ENCODE measurements around the gene CYCS. TPM values are rescaled to one million over a fixed set of nuclear protein-coding genes. Genes with fewer than 3 reads are reported as not detected.

The CYCS gene
- total RNA-seq, 4 donors from 2014 or later, result 15.6 to 52.9 (median 34.9) TPM

- no peak for TF ChIP-seq CTCF (IDR thresholded peaks at IDR 0.05)
- no peak for TF ChIP-seq POLR2A (IDR thresholded peaks at IDR 0.05)
- 90 to 92% methylated on average over 4 of the region's 4 CpGs for WGBS, 2 donors
- DNase-seq (ENCODE audit: low spot score in 2 of 2), result no peak
- H3K4me3 ChIP-seq (ENCODE audit: low read depth, poor library complexity, severe bottlenecking), result no peak overlapping the region
- intact Hi-C loops (cut with DNase I; ENCODE audit: low total_unique reads), result no loop called here
Observed at GRCh38 chr7:25077096-25077495, 48.0 kb downstream of the CYCS start.

GRCh38 chr7:25075459-25075858 is 49.6 kb downstream of the CYCS start:
- intact Hi-C loops (cut with DNase I; ENCODE audit: low total_unique reads), result no loop called here
- 77% methylated on average over 8 of the region's 8 CpGs for WGBS, 2 donors

GRCh38 chr7:25073451-25073850 is 51.6 kb downstream of the CYCS start:
- no peak overlapping the region for H3K4me3 ChIP-seq (ENCODE audit: low read depth, poor library complexity, severe bottlenecking)
- DNase-seq (ENCODE audit: low spot score in 2 of 2), result no peak
- TF ChIP-seq POLR2A (IDR thresholded peaks at IDR 0.05) (no peak), CTCF (IDR thresholded peaks at IDR 0.05) (no peak)
- 27 to 38% methylated on average over 2 of the region's 2 CpGs for WGBS, 2 donors
- intact Hi-C loops (cut with DNase I; ENCODE audit: low total_unique reads), result loop anchor here (5.0 kb wide), 1 partner anchor 256 kb away; no protein-coding TSS in a partner anchor

More at GRCh38 chr7:25075459-25075858, 49.6 kb downstream of the CYCS start:
- DNase-seq (ENCODE audit: low spot score in 2 of 2), result no peak
- no peak overlapping the region for H3K4me3 ChIP-seq (ENCODE audit: low read depth, poor library complexity, severe bottlenecking)
- TF ChIP-seq POLR2A (IDR thresholded peaks at IDR 0.05), result no peak
- no peak for TF ChIP-seq CTCF (IDR thresholded peaks at IDR 0.05)

Other genes with a start within 250 kb of the CYCS start
- gene OSBPL3, start 145.1 kb downstream of the CYCS start, total RNA-seq, result 10 to 100 TPM; 21.9 to 40.3 (median 23.7) TPM
- gene NPVF, start 103.2 kb upstream of the CYCS start, total RNA-seq, result not detected